ENCODE results near the gene BRD4. TPM values are rescaled to one million over a fixed set of nuclear protein-coding genes. Genes with fewer than 3 reads are reported as not detected.
"Not testable (repeated sequence)": the region's sequence is repeated elsewhere in the genome, so short reads cannot be mapped to it uniquely, and the experiment has no call there.

BRD4 gene
- total RNA-seq, 1 donor from 2014 or later = 55.1 TPM

GRCh38 chr19:15368051-15368632, 35.8 kb upstream of the BRD4 start:
- intact Hi-C loops (cut with DNase I) = loop anchor here (5.0 kb wide), 1 partner anchor 36 kb away; the partner anchor contains the start of gene BRD4
- no peak for DNase-seq
- peak; percentile 3 for ATAC-seq (ENCODE audit: poor library complexity)

GRCh38 chr19:15367439-15367838, 35.1 kb upstream of the BRD4 start:
- peak; percentile 31 for DNase-seq
- ATAC-seq (ENCODE audit: poor library complexity) = peak; percentile 86
- intact Hi-C loops (cut with DNase I) = loop anchor here (5.0 kb wide), 1 partner anchor 35 kb away; the partner anchor contains the start of gene BRD4

GRCh38 chr19:15365264-15365663, 32.9 kb upstream of the BRD4 start:
- no peak for ATAC-seq (ENCODE audit: poor library complexity)

GRCh38 chr19:15363791-15364190, 31.5 kb upstream of the BRD4 start:
- ATAC-seq (ENCODE audit: poor library complexity); intact Hi-C loops (cut with DNase I); DNase-seq: not testable (repeated sequence)

More at GRCh38 chr19:15365264-15365663, 32.9 kb upstream of the BRD4 start:
- no peak for DNase-seq
- intact Hi-C loops (cut with DNase I) = loop anchor here (5.0 kb wide), 1 partner anchor 33 kb away; the partner anchor contains the start of gene BRD4

GRCh38 chr19:15363048-15363447, 30.7 kb upstream of the BRD4 start:
- DNase-seq; intact Hi-C loops (cut with DNase I); ATAC-seq (ENCODE audit: poor library complexity): not testable (repeated sequence)

- intact Hi-C loops (cut with DNase I); DNase-seq; ATAC-seq (ENCODE audit: poor library complexity): not testable (repeated sequence)
These were observed 27.7 kb upstream of the BRD4 start for GRCh38 chr19:15360015-15360414.

- no peak for ATAC-seq (ENCODE audit: poor library complexity)
- intact Hi-C loops (cut with DNase I) = no loop called here
- no peak for DNase-seq
These were observed 26.6 kb upstream of the BRD4 start for GRCh38 chr19:15358918-15359317.

- intact Hi-C loops (cut with DNase I) = no loop called here
- ATAC-seq (ENCODE audit: poor library complexity) = no peak
- DNase-seq = no peak
These were observed 25.6 kb upstream of the BRD4 start for GRCh38 chr19:15357906-15358305.

GRCh38 chr19:15354566-15355296, 22.4 kb upstream of the BRD4 start:
- intact Hi-C loops (cut with DNase I) = no loop called here
- ATAC-seq (ENCODE audit: poor library complexity) (peak; percentile 75), DNase-seq (no peak)

- intact Hi-C loops (cut with DNase I) = no loop called here
- DNase-seq = no peak
- no peak for ATAC-seq (ENCODE audit: poor library complexity)
These were observed 21.6 kb upstream of the BRD4 start for GRCh38 chr19:15353908-15354307.

- intact Hi-C loops (cut with DNase I); ATAC-seq (ENCODE audit: poor library complexity); DNase-seq: not testable (repeated sequence)
These were observed 20.2 kb upstream of the BRD4 start for GRCh38 chr19:15352535-15352934.

- ATAC-seq (ENCODE audit: poor library complexity); intact Hi-C loops (cut with DNase I); DNase-seq: not testable (repeated sequence)
These were observed 9.0 kb upstream of the BRD4 start for GRCh38 chr19:15341328-15341727.

- ATAC-seq (ENCODE audit: poor library complexity) (no peak), DNase-seq (no peak)
- intact Hi-C loops (cut with DNase I) = no loop called here
These were observed 7.7 kb upstream of the BRD4 start for GRCh38 chr19:15340086-15340485.

GRCh38 chr19:15337202-15337601, 4.9 kb upstream of the BRD4 start:
- no peak for ATAC-seq (ENCODE audit: poor library complexity)
- intact Hi-C loops (cut with DNase I) = no loop called here

GRCh38 chr19:15335992-15336391, 3.7 kb upstream of the BRD4 start:
- DNase-seq = not testable (repeated sequence)

More at GRCh38 chr19:15337202-15337601, 4.9 kb upstream of the BRD4 start:
- DNase-seq = no peak

GRCh38 chr19:15331419-15332310, 674 bp downstream of the BRD4 start:
- ATAC-seq (ENCODE audit: poor library complexity) = peak; percentile 19
- DNase-seq = peak; percentile 71
- intact Hi-C loops (cut with DNase I) = loop anchor here (5.0 kb wide), 2 partner anchors 36 to 49 kb away; no protein-coding TSS in a partner anchor

More at GRCh38 chr19:15335992-15336391, 3.7 kb upstream of the BRD4 start:
- ATAC-seq (ENCODE audit: poor library complexity) = peak; percentile 50
- intact Hi-C loops (cut with DNase I) = not testable (repeated sequence)

- intact Hi-C loops (cut with DNase I) = loop anchor here (5.0 kb wide), 2 partner anchors 36 to 49 kb away; no protein-coding TSS in a partner anchor
- ATAC-seq (ENCODE audit: poor library complexity) (no peak), DNase-seq (no peak)
These were observed 1.4 kb downstream of the BRD4 start for GRCh38 chr19:15330801-15331418.

GRCh38 chr19:15328312-15328711, 4.0 kb downstream of the BRD4 start:
- ATAC-seq (ENCODE audit: poor library complexity) (no peak), DNase-seq (no peak)
- intact Hi-C loops (cut with DNase I) = loop anchor here (5.0 kb wide), 1 partner anchor 61 kb away; no protein-coding TSS in a partner anchor
